GM19372 (cell line): ENCODE results near the gene CCDC34.

ENCODE experiments used
- ATAC-seq: cut with Tn5 transposase; IDR thresholded peaks from one replicate; pipeline ENCODE4 v1.9.1; 2021; ENCODE audit warnings: mild to moderate bottlenecking, low read depth, moderate library complexity; ENCODE audit not compliant: unreplicated experiment

CCDC34 gene

GRCh38 chr11:27392278-27393114 is 29.5 kb upstream of the CCDC34 start:
- ATAC-seq = no peak

GRCh38 chr11:27391331-27392015 is 28.5 kb upstream of the CCDC34 start:
- ATAC-seq = no peak

- ATAC-seq = no peak
Measured at GRCh38 chr11:27390318-27391295, 27.6 kb upstream of the CCDC34 start.

GRCh38 chr11:27388869-27389268 is 25.9 kb upstream of the CCDC34 start:
- ATAC-seq = no peak

- ATAC-seq = no peak
Measured at GRCh38 chr11:27388001-27388400, 25.0 kb upstream of the CCDC34 start.

- no peak for ATAC-seq
Measured at GRCh38 chr11:27387362-27387761, 24.3 kb upstream of the CCDC34 start.

GRCh38 chr11:27386181-27386845 is 23.3 kb upstream of the CCDC34 start:
- no peak for ATAC-seq

GRCh38 chr11:27385245-27385644 is 22.2 kb upstream of the CCDC34 start:
- ATAC-seq = no peak

- no peak for ATAC-seq
Measured at GRCh38 chr11:27384227-27384626, 21.2 kb upstream of the CCDC34 start.

- ATAC-seq = no peak
Measured at GRCh38 chr11:27383645-27384044, 20.6 kb upstream of the CCDC34 start.

GRCh38 chr11:27381238-27381666 is 18.2 kb upstream of the CCDC34 start:
- no peak for ATAC-seq

- ATAC-seq = no peak
Measured at GRCh38 chr11:27380771-27381170, 17.8 kb upstream of the CCDC34 start.

- no peak for ATAC-seq
Measured at GRCh38 chr11:27379449-27379848, 16.4 kb upstream of the CCDC34 start.

GRCh38 chr11:27375370-27375769 is 12.4 kb upstream of the CCDC34 start:
- ATAC-seq = no peak

GRCh38 chr11:27373856-27374602 is 11.0 kb upstream of the CCDC34 start:
- ATAC-seq = no peak

GRCh38 chr11:27373392-27373791 is 10.4 kb upstream of the CCDC34 start:
- ATAC-seq = no peak

- no peak for ATAC-seq
Measured at GRCh38 chr11:27372164-27372563, 9.1 kb upstream of the CCDC34 start.

GRCh38 chr11:27371489-27371888 is 8.5 kb upstream of the CCDC34 start:
- ATAC-seq = no peak

GRCh38 chr11:27370374-27370773 is 7.4 kb upstream of the CCDC34 start:
- no peak for ATAC-seq
